ENCODE data around the gene ISX.

DNA sequence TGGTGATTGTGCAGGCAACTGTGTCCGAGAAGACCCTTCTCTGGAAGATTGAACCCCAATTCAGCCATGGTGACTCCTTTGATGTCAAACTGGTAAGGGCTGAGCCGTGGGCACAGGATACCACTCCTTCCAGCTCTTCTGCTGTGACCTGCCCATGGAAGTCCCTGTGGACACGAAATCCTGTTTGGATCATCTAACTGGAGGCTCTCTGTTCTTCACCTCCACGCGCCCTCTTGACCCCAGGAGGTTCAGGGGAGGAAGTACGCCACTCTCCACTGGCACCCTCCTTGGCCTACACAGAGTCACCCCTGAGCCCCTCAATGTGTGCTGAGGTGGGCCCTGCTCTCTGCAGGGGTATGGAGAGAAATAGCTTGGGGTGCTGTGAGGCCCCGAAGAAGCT lies 810 bp downstream of the ISX start:
- TF ChIP-seq, protein P1, sequence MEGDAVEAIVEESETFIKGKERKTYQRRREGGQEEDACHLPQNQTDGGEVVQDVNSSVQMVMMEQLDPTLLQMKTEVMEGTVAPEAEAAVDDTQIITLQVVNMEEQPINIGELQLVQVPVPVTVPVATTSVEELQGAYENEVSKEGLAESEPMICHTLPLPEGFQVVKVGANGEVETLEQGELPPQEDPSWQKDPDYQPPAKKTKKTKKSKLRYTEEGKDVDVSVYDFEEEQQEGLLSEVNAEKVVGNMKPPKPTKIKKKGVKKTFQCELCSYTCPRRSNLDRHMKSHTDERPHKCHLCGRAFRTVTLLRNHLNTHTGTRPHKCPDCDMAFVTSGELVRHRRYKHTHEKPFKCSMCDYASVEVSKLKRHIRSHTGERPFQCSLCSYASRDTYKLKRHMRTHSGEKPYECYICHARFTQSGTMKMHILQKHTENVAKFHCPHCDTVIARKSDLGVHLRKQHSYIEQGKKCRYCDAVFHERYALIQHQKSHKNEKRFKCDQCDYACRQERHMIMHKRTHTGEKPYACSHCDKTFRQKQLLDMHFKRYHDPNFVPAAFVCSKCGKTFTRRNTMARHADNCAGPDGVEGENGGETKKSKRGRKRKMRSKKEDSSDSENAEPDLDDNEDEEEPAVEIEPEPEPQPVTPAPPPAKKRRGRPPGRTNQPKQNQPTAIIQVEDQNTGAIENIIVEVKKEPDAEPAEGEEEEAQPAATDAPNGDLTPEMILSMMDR (IDR thresholded peaks at IDR 0.05; ENCODE audit: low read depth, low read length, poor library complexity, severe bottlenecking) = no peak
- no peak for TF ChIP-seq EZH2phosphoT487 (IDR thresholded peaks at IDR 0.05; ENCODE audit: borderline replicate concordance, low read length)

Measured in DOHH2 (cell line).